ENCODE data around the gene KRT26.

KRT26 gene

GRCh38 chr17:40724656-40725055, 47.3 kb downstream of the KRT26 start:
- no peak for DNase-seq

- DNase-seq = no peak
Observed at GRCh38 chr17:40722241-40722640, 49.8 kb downstream of the KRT26 start.

DNA sequence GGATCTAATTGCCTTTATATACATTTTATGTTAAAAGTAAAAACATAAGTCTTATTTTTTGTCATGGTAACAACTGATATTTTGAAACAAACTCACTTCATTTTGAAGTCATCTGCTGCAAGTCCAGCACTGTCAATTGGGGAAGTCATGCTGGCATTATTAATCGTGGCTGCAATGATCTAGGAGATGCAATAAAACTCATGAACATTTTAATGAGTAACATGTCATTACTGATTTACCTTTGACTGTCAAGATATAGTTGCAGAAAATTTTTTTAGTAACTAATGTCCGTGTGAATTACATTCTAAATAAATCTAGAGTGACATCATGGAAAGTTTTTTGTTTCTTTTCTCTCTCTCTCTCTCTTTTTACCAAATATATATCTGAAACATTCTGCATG, 51.1 kb downstream of the KRT26 start:
- DNase-seq = no peak

DNA sequence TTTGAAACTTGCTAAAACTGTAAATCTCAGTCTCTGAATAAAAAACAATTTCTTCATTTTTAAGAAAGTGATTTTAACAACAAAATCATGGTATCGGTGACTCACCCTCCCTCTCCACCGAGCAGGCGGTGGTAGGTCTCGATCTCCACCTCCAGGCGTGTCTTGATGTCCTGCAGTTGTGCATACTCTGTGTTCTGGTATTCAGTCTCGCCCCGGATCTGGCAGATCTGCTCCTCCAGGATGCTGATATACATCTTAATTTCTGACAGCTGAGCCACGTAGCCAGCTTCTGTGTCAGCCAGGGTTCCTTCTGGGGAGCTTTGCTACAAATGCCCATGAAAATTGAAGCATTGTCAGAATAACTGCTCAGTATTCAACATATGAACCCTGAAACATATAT, 53.1 kb downstream of the KRT26 start:
- no peak for DNase-seq

DNA sequence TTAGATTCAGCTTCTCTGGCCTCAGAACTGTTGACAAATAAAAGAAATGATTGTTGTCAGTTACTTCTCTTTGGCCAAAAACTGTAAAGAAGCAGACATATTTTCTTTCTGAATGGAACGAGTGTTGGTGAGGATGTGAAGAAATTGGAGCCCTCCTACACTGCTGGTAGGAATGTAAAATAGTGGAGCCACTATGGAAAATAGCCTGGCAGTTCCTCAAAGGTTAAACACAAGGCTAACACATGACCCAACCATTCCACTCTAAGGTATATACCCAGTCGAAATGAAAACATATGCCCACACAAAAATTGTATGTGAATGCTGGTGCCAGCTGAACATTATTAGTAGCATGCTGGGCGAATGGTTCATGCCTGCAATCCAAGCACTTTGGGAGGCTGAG, 54.2 kb downstream of the KRT26 start:
- no peak for DNase-seq

All from NCI-H1105 treated with DMSO at 0.1 percent for 48 hours (cell line).